Hematopoietic multipotent progenitor cell treated with erythropoietin and hydrocortisone succinate and interleukin-3 and kit ligand, for 8 days (in vitro differentiated cells): ENCODE data around the gene FLT1.
A peak's percentile ranks its signal among the peaks of the same experiment; 100 is the strongest.

ENCODE experiments used
- DNase-seq: peaks from one replicate; pipeline ENCODE4 v3.0.0-alpha.2; 2015

FLT1 gene

GRCh38 chr13:28421676-28422410 is 73.1 kb downstream of the FLT1 start:
- DNase-seq = no peak

GRCh38 chr13:28420704-28421103 is 74.2 kb downstream of the FLT1 start:
- DNase-seq = no peak

- DNase-seq = no peak
These were observed 78.9 kb downstream of the FLT1 start for GRCh38 chr13:28415994-28416421.

GRCh38 chr13:28413999-28414398 is 80.9 kb downstream of the FLT1 start:
- no peak for DNase-seq

- DNase-seq = no peak
These were observed 81.9 kb downstream of the FLT1 start for GRCh38 chr13:28412981-28413380.

GRCh38 chr13:28411831-28412353 is 83.0 kb downstream of the FLT1 start:
- no peak for DNase-seq

GRCh38 chr13:28410096-28410495 is 84.8 kb downstream of the FLT1 start:
- peak; percentile 43 for DNase-seq

GRCh38 chr13:28409648-28410047 is 85.3 kb downstream of the FLT1 start:
- no peak for DNase-seq

- DNase-seq = no peak
These were observed 86.1 kb downstream of the FLT1 start for GRCh38 chr13:28408863-28409262.

GRCh38 chr13:28408235-28408848 is 86.6 kb downstream of the FLT1 start:
- peak; percentile 97 for DNase-seq

GRCh38 chr13:28406733-28407266 is 88.1 kb downstream of the FLT1 start:
- DNase-seq = no peak

- DNase-seq = no peak
These were observed 92.9 kb downstream of the FLT1 start for GRCh38 chr13:28402057-28402381.

- DNase-seq = no peak
These were observed 93.4 kb downstream of the FLT1 start for GRCh38 chr13:28401303-28402056.

- DNase-seq = no peak
These were observed 98.9 kb downstream of the FLT1 start for GRCh38 chr13:28396053-28396452.

- DNase-seq = no peak
These were observed 100.5 kb downstream of the FLT1 start for GRCh38 chr13:28394422-28394821.

- no peak for DNase-seq
These were observed 101.9 kb downstream of the FLT1 start for GRCh38 chr13:28392896-28393505.

- DNase-seq = no peak
These were observed 102.5 kb downstream of the FLT1 start for GRCh38 chr13:28392428-28392827.

- DNase-seq = no peak
These were observed 107.0 kb downstream of the FLT1 start for GRCh38 chr13:28387740-28388501.

GRCh38 chr13:28385362-28385761 is 109.6 kb downstream of the FLT1 start:
- DNase-seq = no peak

GRCh38 chr13:28384789-28385188 is 110.1 kb downstream of the FLT1 start:
- no peak for DNase-seq

- no peak for DNase-seq
These were observed 114.6 kb downstream of the FLT1 start for GRCh38 chr13:28380319-28380718.

- DNase-seq = no peak
These were observed 115.4 kb downstream of the FLT1 start for GRCh38 chr13:28379371-28380083.
